ENCODE results near the gene FBXO28. TPM values are rescaled to one million over a fixed set of nuclear protein-coding genes. Genes with fewer than 3 reads are reported as not detected.
"Not testable (repeated sequence)": the region's sequence is repeated elsewhere in the genome, so short reads cannot be mapped to it uniquely, and the experiment has no call there.

FBXO28 gene
- total RNA-seq, 1 donor from 2014 or later, result 33.5 TPM

- TF ChIP-seq CTCF (IDR thresholded peaks at IDR 0.05; ENCODE audit: unreplicated experiment), result no peak
Observed at GRCh38 chr1:224201383-224201782, 87.5 kb downstream of the FBXO28 start.

GRCh38 chr1:224201853-224202252 is 87.9 kb downstream of the FBXO28 start:
- Mint-ChIP-seq H3K4me1 (ENCODE audit: low read depth) (peaks cover 10% of the 10 kb centered on the region), H3K36me3 (ENCODE audit: insufficient read depth) (no peaks in the 10 kb centered on the region), H3K9me3 (ENCODE audit: low read depth) (no peaks in the 10 kb centered on the region), H3K27me3 (no peaks in the 10 kb centered on the region), H3K4me3 (ENCODE audit: low read depth) (no peak overlapping the region), H3K27ac (no peak overlapping the region)
- TF ChIP-seq CTCF (IDR thresholded peaks at IDR 0.05; ENCODE audit: unreplicated experiment), result no peak
- no peak for DNase-seq (ENCODE audit: low spot score, unreplicated experiment)

More at GRCh38 chr1:224201383-224201782, 87.5 kb downstream of the FBXO28 start:
- no peak overlapping the region for H3K4me3 Mint-ChIP-seq (ENCODE audit: low read depth)
- no peaks in the 10 kb centered on the region for H3K36me3 Mint-ChIP-seq (ENCODE audit: insufficient read depth)
- peaks cover 8% of the 10 kb centered on the region for H3K4me1 Mint-ChIP-seq (ENCODE audit: low read depth)
- H3K27ac Mint-ChIP-seq, result no peak overlapping the region
- H3K27me3 Mint-ChIP-seq, result no peaks in the 10 kb centered on the region
- no peaks in the 10 kb centered on the region for H3K9me3 Mint-ChIP-seq (ENCODE audit: low read depth)
- DNase-seq (ENCODE audit: low spot score, unreplicated experiment), result no peak

GRCh38 chr1:224203243-224204016 is 89.5 kb downstream of the FBXO28 start:
- no peak for DNase-seq (ENCODE audit: low spot score, unreplicated experiment)
- peaks cover 10% of the 10 kb centered on the region for H3K4me1 Mint-ChIP-seq (ENCODE audit: low read depth)
- no peak overlapping the region for H3K4me3 Mint-ChIP-seq (ENCODE audit: low read depth)
- H3K27ac Mint-ChIP-seq, result no peak overlapping the region
- no peaks in the 10 kb centered on the region for H3K36me3 Mint-ChIP-seq (ENCODE audit: insufficient read depth)
- no peaks in the 10 kb centered on the region for H3K9me3 Mint-ChIP-seq (ENCODE audit: low read depth)
- H3K27me3 Mint-ChIP-seq, result no peaks in the 10 kb centered on the region
- TF ChIP-seq CTCF (IDR thresholded peaks at IDR 0.05; ENCODE audit: unreplicated experiment), result no peak

GRCh38 chr1:224205438-224205840 is 91.5 kb downstream of the FBXO28 start:
- H3K27ac Mint-ChIP-seq, result peak overlapping the region; percentile 73
- TF ChIP-seq CTCF (IDR thresholded peaks at IDR 0.05; ENCODE audit: unreplicated experiment), result no peak
- no peak for DNase-seq (ENCODE audit: low spot score, unreplicated experiment)
- no peaks in the 10 kb centered on the region for H3K27me3 Mint-ChIP-seq
- H3K4me3 Mint-ChIP-seq (ENCODE audit: low read depth), result peak overlapping the region; percentile 24
- H3K36me3 Mint-ChIP-seq (ENCODE audit: insufficient read depth), result no peaks in the 10 kb centered on the region
- H3K9me3 Mint-ChIP-seq (ENCODE audit: low read depth), result no peaks in the 10 kb centered on the region
- H3K4me1 Mint-ChIP-seq (ENCODE audit: low read depth), result peaks cover 10% of the 10 kb centered on the region

GRCh38 chr1:224205931-224206538 is 92.1 kb downstream of the FBXO28 start:
- H3K9me3 Mint-ChIP-seq (ENCODE audit: low read depth); H3K36me3 Mint-ChIP-seq (ENCODE audit: insufficient read depth); H3K27me3 Mint-ChIP-seq; DNase-seq (ENCODE audit: low spot score, unreplicated experiment): not testable (repeated sequence)
- Mint-ChIP-seq H3K4me3 (ENCODE audit: low read depth) (peak overlapping the region; percentile 24), H3K27ac (peak overlapping the region; percentile 73), H3K4me1 (ENCODE audit: low read depth) (peaks cover 11% of the 10 kb centered on the region)
